HG03432 (cell line): Measurements from ENCODE around the gene ST8SIA1.

Experiments used
- ATAC-seq: cut with Tn5 transposase; IDR thresholded peaks from one replicate; pipeline ENCODE4 v1.9.1; 2021; ENCODE audit warnings: mild to moderate bottlenecking, moderate library complexity; ENCODE audit not compliant: unreplicated experiment

Gene ST8SIA1

DNA sequence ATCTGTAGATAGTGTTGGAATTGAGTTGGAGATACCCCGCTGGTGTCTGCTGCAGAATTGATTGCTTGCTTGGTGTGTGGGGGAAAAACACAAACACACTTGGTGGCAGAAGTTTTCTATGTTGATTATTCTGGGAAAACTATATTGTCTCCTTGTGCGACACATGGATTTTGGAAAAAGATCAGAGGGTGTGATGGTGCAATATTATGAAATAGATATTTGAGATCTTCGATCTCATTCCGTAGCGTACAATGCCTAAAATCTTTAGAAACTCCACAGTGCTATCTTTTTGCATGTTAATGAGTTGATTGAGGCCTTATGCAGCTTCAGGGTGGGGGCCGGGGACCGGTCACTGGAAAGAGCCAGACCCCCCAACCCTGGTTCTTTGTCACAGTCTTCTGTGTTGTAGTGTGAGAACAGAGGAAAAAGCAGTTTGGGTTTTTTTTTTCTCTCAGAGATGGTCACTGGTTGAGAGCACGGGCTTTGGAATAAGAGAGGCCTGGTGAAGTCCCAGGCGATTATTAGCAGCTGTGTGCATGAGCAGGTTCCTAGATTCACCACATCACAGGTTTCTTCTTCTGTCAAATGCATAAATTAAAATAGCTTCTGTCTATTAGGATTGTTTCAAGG, 88.2 kb downstream of the ST8SIA1 start:
- no peak for ATAC-seq

GRCh38 chr12:22242726-22243125, 91.8 kb downstream of the ST8SIA1 start:
- no peak for ATAC-seq

- ATAC-seq = no peak
These were observed 96.3 kb downstream of the ST8SIA1 start for GRCh38 chr12:22238211-22238610.

- no peak for ATAC-seq
These were observed 99.9 kb downstream of the ST8SIA1 start for GRCh38 chr12:22234561-22234960.

- no peak for ATAC-seq
These were observed 102.7 kb downstream of the ST8SIA1 start for GRCh38 chr12:22231836-22232235.

DNA sequence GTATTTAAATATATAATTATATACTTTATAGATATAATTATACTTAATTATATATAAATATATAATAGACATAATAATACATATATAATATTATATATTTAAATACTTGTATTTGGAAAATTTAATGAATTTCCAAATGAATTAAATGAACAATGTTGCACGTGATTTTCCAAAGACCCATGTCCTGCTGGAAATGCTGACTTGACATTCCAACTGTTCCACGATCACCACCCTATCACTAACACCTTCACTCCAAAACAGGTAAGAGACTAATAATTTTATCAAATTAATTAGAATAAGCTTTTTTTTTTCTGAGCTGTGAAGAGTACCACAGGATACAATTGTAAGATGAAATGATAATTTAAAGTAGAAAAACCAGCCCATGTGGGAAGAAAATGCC, 103.4 kb downstream of the ST8SIA1 start:
- ATAC-seq = no peak

GRCh38 chr12:22230280-22230794, 104.2 kb downstream of the ST8SIA1 start:
- ATAC-seq = no peak

- ATAC-seq = no peak
These were observed 104.7 kb downstream of the ST8SIA1 start for GRCh38 chr12:22229652-22230279.

DNA sequence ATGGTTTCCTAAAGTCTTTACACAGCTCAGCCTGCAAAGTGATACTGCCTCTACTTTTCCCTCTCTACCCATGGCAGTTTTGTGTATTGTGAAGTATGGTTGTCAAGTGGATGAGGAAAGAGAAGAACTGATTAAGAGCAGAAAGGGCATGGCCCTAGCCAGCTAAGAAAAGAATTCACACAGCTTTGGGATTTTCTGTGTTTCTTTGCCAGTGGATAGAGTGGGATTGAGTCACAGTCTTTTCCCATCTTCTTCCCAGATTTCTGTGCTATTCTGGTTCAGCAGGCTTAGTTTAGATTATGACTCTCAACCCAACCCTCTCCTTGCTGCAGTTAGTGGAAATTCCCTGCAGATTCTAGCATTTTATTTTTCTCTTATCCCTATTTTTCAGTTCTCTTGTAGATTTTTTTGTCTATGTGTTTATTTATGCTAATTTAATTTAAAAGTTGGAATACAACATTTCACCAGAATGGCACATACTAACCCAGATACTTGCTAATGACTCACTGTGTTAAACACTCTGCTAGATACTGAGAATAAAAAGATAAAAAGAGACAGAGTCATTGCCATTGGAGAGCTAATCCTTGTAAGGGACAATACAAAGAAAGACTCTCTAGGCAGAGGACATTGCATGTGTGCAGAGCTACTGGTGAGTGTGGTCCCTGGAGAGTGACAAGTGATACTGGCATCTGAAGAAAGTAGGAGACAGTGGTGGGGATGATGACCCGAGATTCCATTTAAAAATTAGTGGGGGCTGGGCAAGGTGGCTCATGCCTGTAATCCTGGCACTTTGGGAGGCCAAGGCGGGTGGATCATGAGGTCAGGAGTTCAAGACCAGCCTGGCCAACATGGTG, 106.3 kb downstream of the ST8SIA1 start:
- ATAC-seq = no peak

DNA sequence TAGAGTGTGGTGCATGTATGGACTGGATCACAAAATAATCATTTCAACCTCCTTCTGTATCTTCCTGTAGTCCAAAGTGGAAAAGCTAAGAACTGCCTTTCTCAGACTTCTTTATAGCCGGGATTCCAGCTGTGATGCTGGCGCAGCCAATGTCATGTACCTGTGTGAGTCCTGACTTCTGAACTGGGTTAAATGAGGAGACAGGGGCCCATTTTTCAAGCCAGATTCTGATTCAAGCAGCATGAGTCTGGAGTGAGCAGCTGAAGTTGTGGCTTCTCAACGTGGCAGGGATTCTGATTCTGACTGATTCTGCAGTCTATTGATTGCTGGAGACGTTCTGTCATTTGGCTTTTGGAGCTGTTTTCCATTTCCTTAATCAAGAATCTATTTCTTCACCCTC, 111.2 kb downstream of the ST8SIA1 start:
- ATAC-seq = no peak

DNA sequence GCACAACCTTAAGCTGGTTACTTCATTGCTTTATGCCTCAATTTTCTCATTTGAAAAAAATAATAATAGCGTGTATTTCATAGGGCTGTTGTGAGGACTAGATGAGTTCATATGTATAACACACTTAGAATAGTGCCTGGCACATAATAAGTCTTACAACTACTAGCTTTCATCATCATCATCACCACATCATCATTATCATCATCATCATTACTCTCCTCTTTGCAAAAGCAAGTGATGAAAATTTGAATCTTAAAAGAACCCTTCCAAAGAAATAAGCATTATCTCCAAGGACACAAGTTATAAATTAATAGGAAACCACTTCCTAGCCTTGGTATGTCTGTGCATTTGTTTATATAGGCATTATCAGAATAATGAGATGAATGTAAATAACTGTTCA, 117.0 kb downstream of the ST8SIA1 start:
- no peak for ATAC-seq

GRCh38 chr12:22215467-22216253, 118.8 kb downstream of the ST8SIA1 start:
- ATAC-seq = no peak

DNA sequence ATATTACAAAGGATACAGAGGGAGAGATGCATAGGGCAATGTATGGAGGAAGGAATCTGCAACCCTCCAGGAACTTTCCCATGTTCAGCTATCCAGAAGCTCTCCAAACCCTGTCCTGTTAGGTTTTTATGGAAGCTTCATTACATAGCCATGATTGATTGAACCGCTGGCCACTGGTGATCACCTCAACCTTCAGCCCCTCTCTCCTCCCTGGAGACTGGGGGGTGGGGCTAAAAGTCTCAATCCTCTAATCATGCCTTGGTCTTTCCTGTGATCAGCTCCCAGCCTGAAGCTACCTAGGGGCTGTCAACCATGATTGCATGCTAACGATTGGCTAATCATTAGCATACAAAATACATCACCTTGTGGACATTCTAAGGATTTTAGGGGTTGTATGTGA, 123.4 kb downstream of the ST8SIA1 start:
- ATAC-seq = no peak

DNA sequence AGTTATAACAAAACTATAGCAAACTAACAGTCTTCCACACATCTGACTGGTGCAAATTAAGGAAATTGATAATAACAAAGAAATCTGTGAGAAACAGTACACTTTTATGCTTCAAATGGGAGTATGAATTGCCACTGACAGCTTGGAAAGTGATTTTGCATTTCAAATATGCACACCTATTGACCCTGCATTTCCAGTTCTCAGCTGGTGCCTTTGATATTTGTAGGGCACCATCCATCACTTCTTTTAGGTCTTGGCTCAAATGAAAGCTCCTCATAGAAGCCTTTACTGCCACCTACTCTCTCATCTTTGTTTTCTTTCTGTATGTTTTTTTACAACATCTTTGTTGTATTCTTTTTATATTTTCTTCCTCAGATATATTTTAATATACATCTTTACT, 125.1 kb downstream of the ST8SIA1 start:
- ATAC-seq = no peak

- no peak for ATAC-seq
These were observed 128.3 kb downstream of the ST8SIA1 start for GRCh38 chr12:22206111-22206728.

DNA sequence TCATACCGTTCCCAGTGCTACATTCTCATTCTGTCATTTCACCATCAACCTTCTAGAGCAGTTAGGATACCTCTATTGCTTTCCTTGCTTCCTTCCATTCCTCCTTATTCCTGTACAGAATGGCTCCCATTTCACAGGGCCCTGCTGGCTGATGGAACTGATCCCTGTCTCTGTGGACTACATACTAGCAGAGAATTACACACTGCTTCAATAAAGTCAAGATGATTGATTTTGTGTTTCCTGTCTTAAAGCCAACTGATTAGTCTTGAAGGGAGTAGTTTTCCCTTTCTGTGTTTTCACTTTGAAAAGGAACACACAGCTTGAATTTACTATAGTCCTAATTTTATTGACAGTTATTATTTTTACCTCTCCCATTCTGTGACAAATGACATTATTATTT, 130.1 kb downstream of the ST8SIA1 start:
- no peak for ATAC-seq

DNA sequence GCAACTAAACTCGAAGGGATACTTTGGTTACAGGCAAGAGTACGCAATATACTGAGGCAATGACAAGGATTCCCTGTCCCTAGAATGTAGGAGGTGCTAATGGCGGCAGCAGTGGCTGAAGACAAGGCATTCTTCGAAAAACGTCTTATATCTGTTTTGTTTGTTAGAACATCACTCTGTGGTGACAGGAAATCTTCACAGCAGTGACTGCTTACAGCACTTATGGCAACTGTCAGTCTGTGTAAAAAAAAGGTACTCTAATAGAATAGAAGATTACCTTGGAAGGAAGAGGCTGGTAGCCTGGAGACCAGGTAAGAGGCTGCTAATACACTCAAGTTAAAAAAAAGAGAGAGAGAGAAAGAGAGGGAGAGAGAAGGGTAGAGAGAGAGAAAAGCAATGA, 131.7 kb downstream of the ST8SIA1 start:
- no peak for ATAC-seq

DNA sequence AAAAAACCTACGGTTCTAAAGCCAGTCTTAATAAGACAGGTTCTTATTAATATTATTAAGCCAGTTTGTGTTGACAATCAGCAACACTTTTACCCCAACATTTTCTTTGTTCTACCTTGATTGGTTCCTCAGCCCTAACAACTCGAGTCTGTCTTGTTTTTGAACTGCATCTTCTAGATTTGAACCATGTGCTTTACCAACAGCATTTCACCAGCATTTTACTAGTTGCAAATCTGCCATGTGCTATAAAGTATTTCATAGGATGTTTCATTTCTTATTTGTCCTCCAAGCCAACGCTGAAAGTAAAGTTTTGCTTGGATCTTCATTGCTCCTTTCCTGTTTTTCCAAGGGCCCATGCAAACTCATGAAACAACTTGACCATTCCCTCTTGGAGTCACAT, 133.4 kb downstream of the ST8SIA1 start:
- ATAC-seq = no peak

- no peak for ATAC-seq
These were observed 138.3 kb downstream of the ST8SIA1 start for GRCh38 chr12:22196236-22196635.

- no peak for ATAC-seq
These were observed 143.5 kb downstream of the ST8SIA1 start for GRCh38 chr12:22190969-22191368.

- ATAC-seq = no peak
These were observed 146.1 kb downstream of the ST8SIA1 start for GRCh38 chr12:22188431-22188830.
